Progenitor cell of endocrine pancreas (in vitro differentiated cells): ENCODE results near the gene TBC1D10B. TPM values are rescaled to one million over a fixed set of nuclear protein-coding genes. Genes with fewer than 3 reads are reported as not detected.
A peak's percentile ranks its signal among the peaks of the same experiment; 100 is the strongest.

Source experiments
- DNase-seq: peaks from one replicate; pipeline ENCODE4 v3.0.0; 2021; ENCODE audit warnings: low spot score; ENCODE audit not compliant: unreplicated experiment
- H3K27ac Mint-ChIP-seq: 2 replicates; pipeline ENCODE4 v1.8.0; 2021; ENCODE audit warnings: mild to moderate bottlenecking, moderate library complexity, mixed read lengths
- H3K27me3 Mint-ChIP-seq: 2 replicates; pipeline ENCODE4 v1.8.0; 2021; ENCODE audit warnings: mixed read lengths
- H3K36me3 Mint-ChIP-seq: 2 replicates; pipeline ENCODE4 v1.8.0; 2022; ENCODE audit warnings: mixed read lengths; ENCODE audit not compliant: insufficient read depth
- H3K4me1 Mint-ChIP-seq: 2 replicates; pipeline ENCODE4 v1.8.0; 2021; ENCODE audit warnings: low read depth, mixed read lengths
- H3K4me3 Mint-ChIP-seq: 2 replicates; pipeline ENCODE4 v1.8.0; 2021; ENCODE audit warnings: low read depth, mild to moderate bottlenecking, moderate library complexity, mixed read lengths
- H3K9me3 Mint-ChIP-seq: 2 replicates; pipeline ENCODE4 v1.8.0; 2021; ENCODE audit warnings: low read depth, mixed read lengths
- total RNA-seq: library from RNA; stranded (reverse); gene quantifications from 2 replicates; pipeline ENCODE4 v1.2.1, GENCODE V29; 2021
- TF ChIP-seq, protein P1 (sequence below): fragments of 200-600 bp; sonication (generic); IDR thresholded peaks from one replicate; pipeline ENCODE4 v1.5.0; 2021; ENCODE audit warnings: antibody characterized with exemption, mild to moderate bottlenecking; ENCODE audit not compliant: unreplicated experiment

Gene TBC1D10B
- total RNA-seq, 1 donor from 2014 or later, result 51.8 TPM

- H3K9me3 Mint-ChIP-seq, result no peaks in the 10 kb centered on the region
- TF ChIP-seq, protein P1, sequence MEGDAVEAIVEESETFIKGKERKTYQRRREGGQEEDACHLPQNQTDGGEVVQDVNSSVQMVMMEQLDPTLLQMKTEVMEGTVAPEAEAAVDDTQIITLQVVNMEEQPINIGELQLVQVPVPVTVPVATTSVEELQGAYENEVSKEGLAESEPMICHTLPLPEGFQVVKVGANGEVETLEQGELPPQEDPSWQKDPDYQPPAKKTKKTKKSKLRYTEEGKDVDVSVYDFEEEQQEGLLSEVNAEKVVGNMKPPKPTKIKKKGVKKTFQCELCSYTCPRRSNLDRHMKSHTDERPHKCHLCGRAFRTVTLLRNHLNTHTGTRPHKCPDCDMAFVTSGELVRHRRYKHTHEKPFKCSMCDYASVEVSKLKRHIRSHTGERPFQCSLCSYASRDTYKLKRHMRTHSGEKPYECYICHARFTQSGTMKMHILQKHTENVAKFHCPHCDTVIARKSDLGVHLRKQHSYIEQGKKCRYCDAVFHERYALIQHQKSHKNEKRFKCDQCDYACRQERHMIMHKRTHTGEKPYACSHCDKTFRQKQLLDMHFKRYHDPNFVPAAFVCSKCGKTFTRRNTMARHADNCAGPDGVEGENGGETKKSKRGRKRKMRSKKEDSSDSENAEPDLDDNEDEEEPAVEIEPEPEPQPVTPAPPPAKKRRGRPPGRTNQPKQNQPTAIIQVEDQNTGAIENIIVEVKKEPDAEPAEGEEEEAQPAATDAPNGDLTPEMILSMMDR, result no peak
- no peak for DNase-seq
- H3K36me3 Mint-ChIP-seq, result peaks cover 18% of the 10 kb centered on the region
- no peak overlapping the region for H3K4me3 Mint-ChIP-seq
- no peak overlapping the region for H3K27ac Mint-ChIP-seq
- H3K4me1 Mint-ChIP-seq, result no peaks in the 10 kb centered on the region
- H3K27me3 Mint-ChIP-seq, result no peaks in the 10 kb centered on the region
Observed at GRCh38 chr16:30416047-30416603, 45.8 kb upstream of the TBC1D10B start.

- Mint-ChIP-seq H3K4me1 (peaks cover 3% of the 10 kb centered on the region), H3K36me3 (peaks cover 10% of the 10 kb centered on the region), H3K4me3 (no peak overlapping the region), H3K27me3 (no peaks in the 10 kb centered on the region), H3K9me3 (no peaks in the 10 kb centered on the region), H3K27ac (peak overlapping the region; percentile 49)
- no peak for DNase-seq
- TF ChIP-seq, protein P1, result no peak
Observed at GRCh38 chr16:30414159-30414558, 43.9 kb upstream of the TBC1D10B start.

GRCh38 chr16:30413112-30413806 is 43.0 kb upstream of the TBC1D10B start:
- Mint-ChIP-seq H3K36me3 (peaks cover 10% of the 10 kb centered on the region), H3K4me3 (no peak overlapping the region), H3K9me3 (no peaks in the 10 kb centered on the region), H3K27me3 (no peaks in the 10 kb centered on the region), H3K27ac (peak overlapping the region; percentile 49), H3K4me1 (peaks cover 4% of the 10 kb centered on the region)
- TF ChIP-seq, protein P1, result no peak
- no peak for DNase-seq

DNA sequence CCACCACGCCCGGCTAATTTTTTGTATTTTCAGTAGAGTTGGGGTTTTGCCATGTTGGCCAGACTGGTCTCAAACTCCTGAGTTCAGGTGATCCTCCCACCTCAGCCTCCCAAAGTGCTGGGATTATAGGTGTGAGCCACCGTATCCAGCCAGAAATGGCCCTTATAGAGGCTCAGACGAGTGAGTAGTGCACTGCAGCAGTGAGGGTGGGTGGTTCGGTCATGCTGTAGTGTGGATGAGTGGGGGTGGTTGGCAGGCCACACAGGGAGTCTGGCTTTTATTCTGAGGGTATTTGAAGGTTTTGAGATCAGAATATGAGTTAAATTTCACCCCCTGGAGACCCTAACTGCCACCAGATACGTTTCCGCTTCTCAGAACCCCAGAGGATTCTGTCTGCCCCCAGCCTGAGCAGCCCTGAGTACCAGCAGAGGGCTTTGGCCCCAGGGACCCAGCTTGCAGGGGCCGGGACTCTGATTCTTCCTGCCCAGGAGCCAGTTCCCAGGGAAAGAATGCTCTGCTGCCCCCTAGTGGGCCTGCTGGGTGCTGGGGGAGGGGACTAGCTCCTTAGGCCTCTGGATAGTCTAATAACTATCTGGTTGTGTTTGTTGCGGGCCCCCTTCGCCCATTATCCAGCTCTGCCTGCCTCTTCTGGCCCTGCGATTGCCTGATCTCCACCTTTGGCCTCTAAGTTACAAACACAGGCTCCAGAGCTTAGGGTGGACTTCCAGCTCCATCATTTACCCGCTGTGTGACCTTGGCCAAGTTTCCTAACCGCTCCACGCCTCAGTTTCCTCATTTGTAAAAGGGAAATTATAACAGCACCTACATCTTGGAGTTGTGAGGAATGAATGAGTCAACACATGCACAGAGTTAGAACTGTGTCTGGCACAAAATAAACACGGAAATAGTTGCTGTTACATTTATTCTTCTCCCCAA is 39.1 kb upstream of the TBC1D10B start:
- Mint-ChIP-seq H3K4me3 (peak overlapping the region; percentile 73), H3K36me3 (peaks cover 8% of the 10 kb centered on the region), H3K27ac (peak overlapping the region; percentile 64), H3K27me3 (no peaks in the 10 kb centered on the region), H3K4me1 (peaks cover 10% of the 10 kb centered on the region), H3K9me3 (no peaks in the 10 kb centered on the region)
- TF ChIP-seq, protein P1, result peak; percentile 94
- DNase-seq, result peak; percentile 95
